Liver (tissue), 3 donors: ENCODE results near the gene SETD1B.

ENCODE experiments used
- ATF3 ChIP-seq: IDR thresholded peaks from 2 replicates; pipeline ENCODE4 v1.6.1; 2016; ENCODE audit warnings: antibody characterized with exemption
- CTCF ChIP-seq: fragments of 150-350 bp; IDR thresholded peaks from 2 replicates; pipeline ENCODE4 v1.5.1; 2017; ENCODE audit warnings: improper control_type of control experiment, low read depth, low read length; ENCODE audit not compliant: missing input control
- MAX ChIP-seq: IDR thresholded peaks from 2 replicates; pipeline ENCODE4 v1.6.1; 2016; ENCODE audit warnings: antibody characterized with exemption
- REST ChIP-seq: IDR thresholded peaks from 2 replicates; pipeline ENCODE4 v1.6.1; 2016; ENCODE audit warnings: antibody characterized with exemption, mild to moderate bottlenecking
- SP1 ChIP-seq: IDR thresholded peaks from 2 replicates; pipeline ENCODE4 v1.6.1; 2018; ENCODE audit warnings: antibody characterized with exemption, mild to moderate bottlenecking
- TAF1 ChIP-seq: conservative IDR thresholded peaks from 2 replicates; pipeline ENCODE4 v1.6.1; 2016; ENCODE audit warnings: antibody characterized with exemption, mild to moderate bottlenecking
- YY1 ChIP-seq: IDR thresholded peaks from 2 replicates; pipeline ENCODE4 v1.6.1; 2016; ENCODE audit warnings: antibody characterized with exemption, mild to moderate bottlenecking
- ZBTB33 ChIP-seq: IDR thresholded peaks from 2 replicates; pipeline ENCODE4 v1.6.1; 2016; ENCODE audit warnings: antibody characterized with exemption
- donor health status: healthy.
- donor health status: healthy.

DNA sequence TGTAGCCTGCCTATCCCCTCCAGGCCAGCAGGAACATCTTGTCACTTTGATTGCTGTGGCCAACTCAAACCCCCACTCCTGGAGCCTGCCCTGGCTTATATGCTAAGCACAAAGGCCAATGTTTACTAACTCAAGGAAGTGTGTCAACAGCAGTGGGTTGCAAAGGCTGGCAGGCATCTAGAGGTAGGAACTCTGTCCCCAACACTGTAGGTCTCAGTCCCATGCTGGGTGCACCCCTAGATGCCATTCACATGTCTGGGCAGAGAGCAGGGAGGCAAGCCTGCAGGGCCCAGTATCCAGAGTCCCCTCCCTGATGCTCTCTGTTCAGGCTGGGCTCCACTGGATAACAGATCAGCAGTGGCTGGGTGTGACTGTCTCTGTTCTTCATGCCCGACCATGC lies 56.4 kb downstream of the SETD1B start:
- peak; percentile 86 for TF ChIP-seq SP1
- peak; percentile 20 for TF ChIP-seq CTCF
- peak; percentile 77 for TF ChIP-seq YY1
- peak; percentile 29 for TF ChIP-seq ATF3
- peak; percentile 66 for TF ChIP-seq REST
- peak; percentile 81 for TF ChIP-seq MAX
- no peak for TF ChIP-seq ZBTB33
- peak; percentile 47 for TF ChIP-seq TAF1
